ENCODE data around the gene SMIM32. TPM values are rescaled to one million over a fixed set of nuclear protein-coding genes. Genes with fewer than 3 reads are reported as not detected.

The SMIM32 gene
- total RNA-seq, 2 experiments from 2014 or later: not detected

DNA sequence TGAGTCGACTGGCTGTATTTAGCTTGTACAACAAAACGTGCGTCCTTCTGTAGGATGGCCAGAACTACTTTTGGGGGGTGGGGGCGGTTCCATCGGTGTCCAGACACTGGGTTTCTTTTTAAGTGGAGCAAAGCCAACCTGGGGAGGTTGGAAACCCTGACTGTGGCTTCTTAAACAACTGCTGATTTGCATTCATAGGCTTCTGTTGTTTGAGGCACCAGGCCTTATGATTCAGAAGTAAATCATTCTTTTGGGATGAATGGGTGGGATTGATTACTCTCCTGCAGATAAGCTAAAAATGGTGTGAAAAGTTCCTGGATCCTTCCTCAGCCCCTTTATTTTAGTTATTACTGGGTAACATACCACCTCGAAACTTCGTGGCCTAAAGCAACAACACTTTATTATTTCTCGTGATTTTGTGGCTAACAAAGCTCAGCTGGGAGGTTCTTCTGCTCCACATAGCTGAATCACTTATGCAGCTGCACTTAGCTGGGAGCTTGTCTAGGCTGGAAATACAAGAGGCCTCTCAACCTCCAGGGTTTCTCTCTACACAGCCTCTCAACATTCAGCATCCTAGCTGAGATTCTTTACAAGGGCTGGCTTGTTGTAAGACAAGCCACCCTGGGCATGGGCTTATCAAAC, 12.2 kb upstream of the SMIM32 start:
- no peaks in the 10 kb centered on the region for H3K9me3 Mint-ChIP-seq (ENCODE audit: insufficient read depth)
- H3K4me1 Mint-ChIP-seq (ENCODE audit: low read depth): no peaks in the 10 kb centered on the region
- H3K27ac Mint-ChIP-seq: no peak overlapping the region
- CTCF ChIA-PET: no interaction called here
- POLR2A ChIA-PET: no interaction called here
- ATAC-seq (no peak), DNase-seq (no peak)
- H3K36me3 Mint-ChIP-seq (ENCODE audit: low read depth): no peaks in the 10 kb centered on the region
- H3K4me3 Mint-ChIP-seq: no peak overlapping the region
- H3K27me3 Mint-ChIP-seq (ENCODE audit: low read depth): peaks cover 15% of the 10 kb centered on the region

DNA sequence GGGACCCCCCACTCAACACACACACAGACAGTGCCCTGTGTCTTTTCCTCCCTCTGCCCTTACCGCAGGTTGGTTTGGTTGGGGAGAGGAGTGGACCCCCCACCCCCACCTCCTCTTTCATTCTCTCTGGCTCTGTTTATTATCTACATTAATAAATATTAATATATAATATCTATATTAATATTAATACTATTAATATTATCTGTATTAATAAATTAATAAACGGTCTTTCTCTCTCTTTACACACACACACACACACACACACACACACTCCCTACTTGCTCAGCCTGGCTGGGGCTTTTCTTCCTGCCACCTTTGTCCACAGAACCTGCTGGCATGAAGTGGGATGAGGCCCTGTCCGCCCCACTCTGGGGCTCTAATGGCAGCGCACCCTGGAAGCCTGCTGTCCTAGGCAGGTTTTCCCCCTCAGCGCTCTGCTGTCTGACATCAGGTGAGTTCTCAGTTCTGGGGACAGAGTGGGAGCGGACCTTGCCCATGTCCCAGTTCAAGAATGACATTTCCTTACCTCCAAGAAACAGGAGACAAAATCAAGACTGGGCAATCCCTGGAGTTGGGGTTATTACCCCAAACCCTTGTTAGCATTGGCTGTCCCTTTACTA, 10.5 kb upstream of the SMIM32 start:
- H3K4me3 Mint-ChIP-seq: no peak overlapping the region
- H3K9me3 Mint-ChIP-seq (ENCODE audit: insufficient read depth): no peaks in the 10 kb centered on the region
- no peak overlapping the region for H3K27ac Mint-ChIP-seq
- no peak for DNase-seq
- POLR2A ChIA-PET: no interaction called here
- no peak for ATAC-seq
- no peaks in the 10 kb centered on the region for H3K4me1 Mint-ChIP-seq (ENCODE audit: low read depth)
- H3K27me3 Mint-ChIP-seq (ENCODE audit: low read depth): peaks cover 15% of the 10 kb centered on the region
- H3K36me3 Mint-ChIP-seq (ENCODE audit: low read depth): no peaks in the 10 kb centered on the region
- CTCF ChIA-PET: no interaction called here

GRCh38 chr5:136202469-136203205, 9.7 kb upstream of the SMIM32 start:
- DNase-seq: no peak
- Mint-ChIP-seq H3K27me3 (ENCODE audit: low read depth) (peaks cover 15% of the 10 kb centered on the region), H3K9me3 (ENCODE audit: insufficient read depth) (no peaks in the 10 kb centered on the region), H3K4me3 (no peak overlapping the region), H3K27ac (no peak overlapping the region), H3K4me1 (ENCODE audit: low read depth) (no peaks in the 10 kb centered on the region), H3K36me3 (ENCODE audit: low read depth) (no peaks in the 10 kb centered on the region)
- CTCF ChIA-PET: no interaction called here
- ATAC-seq: no peak
- POLR2A ChIA-PET: no interaction called here

- DNase-seq: no peak
- Mint-ChIP-seq H3K4me1 (ENCODE audit: low read depth) (no peaks in the 10 kb centered on the region), H3K27me3 (ENCODE audit: low read depth) (peaks cover 15% of the 10 kb centered on the region), H3K36me3 (ENCODE audit: low read depth) (no peaks in the 10 kb centered on the region), H3K4me3 (no peak overlapping the region), H3K27ac (no peak overlapping the region), H3K9me3 (ENCODE audit: insufficient read depth) (no peaks in the 10 kb centered on the region)
- POLR2A ChIA-PET: no interaction called here
- CTCF ChIA-PET: no interaction called here
- no peak for ATAC-seq
These were observed 8.9 kb upstream of the SMIM32 start for GRCh38 chr5:136201870-136202269.

- no peak for ATAC-seq
- H3K4me3 Mint-ChIP-seq: no peak overlapping the region
- ChIA-PET CTCF (no interaction called here), POLR2A (no interaction called here)
- H3K4me1 Mint-ChIP-seq (ENCODE audit: low read depth): no peaks in the 10 kb centered on the region
- H3K27ac Mint-ChIP-seq: no peak overlapping the region
- peaks cover 17% of the 10 kb centered on the region for H3K27me3 Mint-ChIP-seq (ENCODE audit: low read depth)
- no peaks in the 10 kb centered on the region for H3K9me3 Mint-ChIP-seq (ENCODE audit: insufficient read depth)
- no peak for DNase-seq
- no peaks in the 10 kb centered on the region for H3K36me3 Mint-ChIP-seq (ENCODE audit: low read depth)
These were observed 7.8 kb upstream of the SMIM32 start for GRCh38 chr5:136200761-136201160.

GRCh38 chr5:136200130-136200529, 7.2 kb upstream of the SMIM32 start:
- no peaks in the 10 kb centered on the region for H3K36me3 Mint-ChIP-seq (ENCODE audit: low read depth)
- CTCF ChIA-PET: no interaction called here
- no peak overlapping the region for H3K4me3 Mint-ChIP-seq
- ATAC-seq (no peak), DNase-seq (no peak)
- no peaks in the 10 kb centered on the region for H3K4me1 Mint-ChIP-seq (ENCODE audit: low read depth)
- no peak overlapping the region for H3K27ac Mint-ChIP-seq
- POLR2A ChIA-PET: no interaction called here
- H3K27me3 Mint-ChIP-seq (ENCODE audit: low read depth): peaks cover 18% of the 10 kb centered on the region
- no peaks in the 10 kb centered on the region for H3K9me3 Mint-ChIP-seq (ENCODE audit: insufficient read depth)

GRCh38 chr5:136199408-136199807, 6.4 kb upstream of the SMIM32 start:
- H3K36me3 Mint-ChIP-seq (ENCODE audit: low read depth): no peaks in the 10 kb centered on the region
- no peaks in the 10 kb centered on the region for H3K9me3 Mint-ChIP-seq (ENCODE audit: insufficient read depth)
- no peak overlapping the region for H3K27ac Mint-ChIP-seq
- no peaks in the 10 kb centered on the region for H3K4me1 Mint-ChIP-seq (ENCODE audit: low read depth)
- ATAC-seq: no peak
- ChIA-PET CTCF (no interaction called here), POLR2A (no interaction called here)
- H3K27me3 Mint-ChIP-seq (ENCODE audit: low read depth): peaks cover 23% of the 10 kb centered on the region
- DNase-seq: no peak
- no peak overlapping the region for H3K4me3 Mint-ChIP-seq

DNA sequence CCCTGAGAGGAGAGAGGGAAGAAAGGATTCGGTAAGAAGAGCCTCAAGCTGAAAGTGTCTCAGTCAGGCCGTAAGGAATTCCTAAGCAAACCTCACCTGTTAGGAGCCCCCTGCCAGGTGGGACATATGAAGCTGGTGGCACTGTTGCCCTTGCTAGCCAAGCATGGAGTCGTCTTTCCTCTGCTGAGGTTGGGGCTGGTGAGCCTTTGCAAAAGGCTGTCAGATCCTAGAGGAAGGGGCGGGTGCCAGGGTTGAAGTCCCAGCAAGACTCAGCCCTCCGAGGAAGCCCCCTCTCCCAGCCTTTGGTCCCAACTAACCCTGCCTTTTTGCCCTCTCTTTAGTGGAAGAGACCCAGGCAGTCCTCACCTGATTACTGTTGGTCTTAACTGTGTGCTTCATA, 5.5 kb upstream of the SMIM32 start:
- CTCF ChIA-PET: no interaction called here
- Mint-ChIP-seq H3K36me3 (ENCODE audit: low read depth) (no peaks in the 10 kb centered on the region), H3K4me3 (no peak overlapping the region), H3K9me3 (ENCODE audit: insufficient read depth) (no peaks in the 10 kb centered on the region), H3K4me1 (ENCODE audit: low read depth) (no peaks in the 10 kb centered on the region), H3K27me3 (ENCODE audit: low read depth) (peaks cover 32% of the 10 kb centered on the region), H3K27ac (no peak overlapping the region)
- ATAC-seq: no peak
- DNase-seq: no peak
- POLR2A ChIA-PET: no interaction called here

GRCh38 chr5:136197462-136198142, 4.6 kb upstream of the SMIM32 start:
- DNase-seq (peak; percentile 4), ATAC-seq (no peak)
- H3K9me3 Mint-ChIP-seq (ENCODE audit: insufficient read depth): no peaks in the 10 kb centered on the region
- no peaks in the 10 kb centered on the region for H3K4me1 Mint-ChIP-seq (ENCODE audit: low read depth)
- no peak overlapping the region for H3K4me3 Mint-ChIP-seq
- POLR2A ChIA-PET: no interaction called here
- no peak overlapping the region for H3K27ac Mint-ChIP-seq
- H3K36me3 Mint-ChIP-seq (ENCODE audit: low read depth): no peaks in the 10 kb centered on the region
- CTCF ChIA-PET: no interaction called here
- H3K27me3 Mint-ChIP-seq (ENCODE audit: low read depth): peaks cover 32% of the 10 kb centered on the region

DNA sequence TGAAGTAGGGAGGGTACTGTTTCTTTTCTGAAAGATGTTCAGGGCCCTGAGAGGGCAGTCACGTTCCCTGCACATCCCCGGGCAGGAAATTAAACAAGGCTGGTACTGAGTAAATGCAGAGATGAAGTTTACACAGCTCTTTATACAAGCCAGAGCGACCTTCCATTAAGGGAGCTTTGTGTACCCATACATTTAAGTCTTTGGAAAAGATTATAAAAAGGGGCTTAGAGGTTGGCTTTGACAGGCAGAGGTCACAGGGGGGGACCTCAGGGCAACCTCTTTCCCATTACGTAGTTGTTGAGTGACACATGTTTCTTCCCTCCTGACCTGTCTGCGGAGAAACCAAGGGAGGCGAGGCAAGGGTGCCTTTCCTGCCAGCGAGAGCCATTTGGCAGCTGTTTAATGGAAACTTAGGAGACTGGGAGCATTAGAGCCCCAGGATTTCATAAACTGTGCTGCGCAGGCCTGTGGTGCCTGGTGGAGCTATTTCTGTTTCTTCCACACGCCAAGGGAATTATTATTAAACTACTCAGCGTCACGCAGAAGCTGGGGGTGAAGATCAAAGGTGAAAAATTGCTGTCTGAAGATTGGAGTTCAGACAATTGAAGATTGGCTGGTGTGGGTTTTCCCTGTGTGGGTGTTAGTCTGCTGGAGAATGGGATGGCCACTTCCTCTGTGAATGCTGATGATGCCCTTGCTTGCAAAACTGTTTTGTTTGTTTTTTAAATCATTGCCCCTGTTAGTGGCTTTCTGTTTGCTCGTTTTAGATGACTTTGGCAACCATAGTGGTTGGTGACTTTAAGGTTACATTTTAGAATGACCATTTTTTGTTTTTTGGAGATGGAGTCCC, 3.2 kb upstream of the SMIM32 start:
- no peaks in the 10 kb centered on the region for H3K36me3 Mint-ChIP-seq (ENCODE audit: low read depth)
- H3K9me3 Mint-ChIP-seq (ENCODE audit: insufficient read depth): no peaks in the 10 kb centered on the region
- no peak for ATAC-seq
- H3K4me3 Mint-ChIP-seq: no peak overlapping the region
- DNase-seq: peak; percentile 4
- H3K27me3 Mint-ChIP-seq (ENCODE audit: low read depth): peaks cover 34% of the 10 kb centered on the region
- no peak overlapping the region for H3K27ac Mint-ChIP-seq
- CTCF ChIA-PET: no interaction called here
- POLR2A ChIA-PET: no interaction called here
- H3K4me1 Mint-ChIP-seq (ENCODE audit: low read depth): no peaks in the 10 kb centered on the region

DNA sequence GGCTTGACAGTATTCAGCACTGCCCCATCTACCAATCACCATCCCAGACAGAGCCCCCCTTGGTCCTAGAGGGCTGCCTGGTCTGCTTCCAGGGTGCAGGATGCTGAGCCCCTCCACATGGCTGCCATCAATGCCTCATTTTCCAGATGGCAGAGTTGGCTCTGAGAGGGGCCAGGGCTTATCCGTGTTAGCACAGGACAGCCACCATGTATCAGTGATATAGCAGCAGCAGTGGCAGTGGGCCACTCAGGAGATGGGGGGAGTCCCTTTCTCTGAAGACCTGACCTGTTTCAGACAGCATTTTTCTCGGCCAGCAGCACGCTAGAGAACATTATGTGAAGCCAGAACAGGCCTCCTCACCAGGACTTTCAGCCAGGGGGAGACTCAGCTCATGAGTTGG, 1.6 kb upstream of the SMIM32 start:
- ATAC-seq: no peak
- Mint-ChIP-seq H3K27me3 (ENCODE audit: low read depth) (peaks cover 46% of the 10 kb centered on the region), H3K9me3 (ENCODE audit: insufficient read depth) (no peaks in the 10 kb centered on the region), H3K27ac (no peak overlapping the region), H3K4me3 (no peak overlapping the region), H3K36me3 (ENCODE audit: low read depth) (no peaks in the 10 kb centered on the region), H3K4me1 (ENCODE audit: low read depth) (no peaks in the 10 kb centered on the region)
- peak; percentile 12 for DNase-seq
- CTCF ChIA-PET: no interaction called here
- POLR2A ChIA-PET: no interaction called here

Data from activated CD8-positive, alpha-beta T cell treated with anti-CD3 and anti-CD28 coated beads, Interleukin-2, amount 10 ng/mL, durations not matched to agents 7 days and 5 days (primary cell).